Neuronal stem cell (in vitro differentiated cells): ENCODE results near the gene EPGN.

Experiments used
- DNase-seq: peaks from one replicate; pipeline ENCODE4 v3.0.0-alpha.2; 2013; ENCODE audit warnings: low spot score
- H2AFZ ChIP-seq: one replicate; pipeline ENCODE4 v1.6.1; 2013; ENCODE audit warnings: mild to moderate bottlenecking, low read length, inconsistent platforms
- H2AK5ac ChIP-seq: 2 replicates; pipeline ENCODE4 v1.6.1; 2013; ENCODE audit warnings: low read depth, mild to moderate bottlenecking, inconsistent platforms, low read length, moderate library complexity, mixed read lengths
- H2BK120ac ChIP-seq: 2 replicates; pipeline ENCODE4 v1.6.1; 2013; ENCODE audit warnings: low read depth, mild to moderate bottlenecking, inconsistent platforms, low read length, moderate library complexity, mixed read lengths
- H2BK12ac ChIP-seq: one replicate; pipeline ENCODE4 v1.6.1; 2013; ENCODE audit warnings: low read length, inconsistent platforms
- H2BK15ac ChIP-seq: 2 replicates; pipeline ENCODE4 v1.6.1; 2013; ENCODE audit warnings: mild to moderate bottlenecking, low read length, inconsistent platforms, mixed read lengths
- H2BK5ac ChIP-seq: one replicate; pipeline ENCODE4 v1.6.1; 2013; ENCODE audit warnings: inconsistent platforms, mild to moderate bottlenecking, low read length, moderate library complexity
- H3K14ac ChIP-seq: one replicate; pipeline ENCODE4 v1.6.1; 2013; ENCODE audit warnings: low read length, inconsistent platforms
- H3K18ac ChIP-seq: 2 replicates; pipeline ENCODE4 v1.6.1; 2013; ENCODE audit warnings: low read length, inconsistent platforms
- H3K23ac ChIP-seq: 2 replicates; pipeline ENCODE4 v1.6.1; 2013; ENCODE audit warnings: low read depth, mild to moderate bottlenecking, mixed read lengths, low read length, inconsistent platforms; ENCODE audit not compliant: poor library complexity
- H3K27ac ChIP-seq: replicated peaks from 3 replicates; pipeline ENCODE4 v1.5.1; 2013; ENCODE audit warnings: low read length, inconsistent platforms
- H3K27me3 ChIP-seq, 3 experiments: 2 replicates each; pipeline ENCODE4 v1.6.1; 2013; ENCODE audit warnings: low read length in 3 of 3, mild to moderate bottlenecking in 2 of 3, inconsistent platforms in 1 of 3, low read depth in 1 of 3, mixed read lengths in 1 of 3, moderate library complexity in 1 of 3; ENCODE audit not compliant: control insufficient read depth in 3 of 3, insufficient read depth in 3 of 3
- H3K36me3 ChIP-seq, 2 donors: replicated peaks in 1 of 2; 2 replicates each; pipeline ENCODE4 v1.6.1; 2013; ENCODE audit warnings: low read length in 2 of 2; ENCODE audit not compliant: control insufficient read depth in 2 of 2, insufficient read depth in 2 of 2
- H3K4ac ChIP-seq: 2 replicates; pipeline ENCODE4 v1.6.1; 2013; ENCODE audit warnings: inconsistent platforms, mild to moderate bottlenecking, low read length, moderate library complexity
- H3K4me1 ChIP-seq, 2 donors: 1 replicate in 1 of 2; 2 replicates in 1 of 2; pipeline ENCODE4 v1.6.1; 2013; ENCODE audit warnings: low read length in 2 of 2, low read depth in 1 of 2; ENCODE audit not compliant: control insufficient read depth in 2 of 2, insufficient read depth in 1 of 2
- H3K4me2 ChIP-seq: one replicate; pipeline ENCODE4 v1.6.1; 2013; ENCODE audit warnings: mild to moderate bottlenecking, low read length, inconsistent platforms; ENCODE audit not compliant: insufficient read depth, poor library complexity, severe bottlenecking
- H3K4me3 ChIP-seq, 2 donors: 2 replicates each; pipeline ENCODE4 v1.5.1; 2013; ENCODE audit warnings: low read length in 2 of 2, mild to moderate bottlenecking in 2 of 2, inconsistent platforms in 1 of 2, moderate library complexity in 1 of 2
- H3K79me1 ChIP-seq: one replicate; pipeline ENCODE4 v1.6.1; 2013; ENCODE audit warnings: low read depth, mild to moderate bottlenecking, inconsistent platforms, low read length, moderate library complexity
- H3K9ac ChIP-seq: one replicate; pipeline ENCODE4 v1.6.1; 2013; ENCODE audit warnings: mild to moderate bottlenecking, low read depth, low read length, inconsistent platforms; ENCODE audit not compliant: poor library complexity
- H3K9me3 ChIP-seq, 2 donors: replicated peaks in 1 of 2; 2 replicates each; pipeline versions ENCODE3 to v1.6.1; 2013; ENCODE audit warnings: low read length in 2 of 2, mild to moderate bottlenecking in 2 of 2, inconsistent platforms in 1 of 2, low read depth in 1 of 2, mixed read lengths in 1 of 2, moderate library complexity in 1 of 2; ENCODE audit not compliant: control insufficient read depth in 2 of 2, insufficient read depth in 1 of 2
- H4K8ac ChIP-seq: one replicate; pipeline ENCODE4 v1.6.1; 2013; ENCODE audit warnings: low read depth, mild to moderate bottlenecking, inconsistent platforms, low read length, moderate library complexity
- H4K91ac ChIP-seq: one replicate; pipeline ENCODE4 v1.6.1; 2013; ENCODE audit warnings: low read length, low read depth, mild to moderate bottlenecking, inconsistent platforms; ENCODE audit not compliant: poor library complexity
- WGBS, 2 donors: extraction: QIAGEN DNeasy Blood & Tissue Kit; methylation state at CpG; one replicate each; pipeline ENCODE4 v1.1.7; 2013; ENCODE audit warnings: missing lambda C conversion rate in 2 of 2, mixed read lengths in 1 of 2; ENCODE audit not compliant: insufficient read length in 2 of 2, insufficient replicate concordance in 1 of 2; ENCODE audit errors: extremely low coverage in 2 of 2; 5-methylcytosine and 5-hydroxymethylcytosine counted together

EPGN gene

DNA sequence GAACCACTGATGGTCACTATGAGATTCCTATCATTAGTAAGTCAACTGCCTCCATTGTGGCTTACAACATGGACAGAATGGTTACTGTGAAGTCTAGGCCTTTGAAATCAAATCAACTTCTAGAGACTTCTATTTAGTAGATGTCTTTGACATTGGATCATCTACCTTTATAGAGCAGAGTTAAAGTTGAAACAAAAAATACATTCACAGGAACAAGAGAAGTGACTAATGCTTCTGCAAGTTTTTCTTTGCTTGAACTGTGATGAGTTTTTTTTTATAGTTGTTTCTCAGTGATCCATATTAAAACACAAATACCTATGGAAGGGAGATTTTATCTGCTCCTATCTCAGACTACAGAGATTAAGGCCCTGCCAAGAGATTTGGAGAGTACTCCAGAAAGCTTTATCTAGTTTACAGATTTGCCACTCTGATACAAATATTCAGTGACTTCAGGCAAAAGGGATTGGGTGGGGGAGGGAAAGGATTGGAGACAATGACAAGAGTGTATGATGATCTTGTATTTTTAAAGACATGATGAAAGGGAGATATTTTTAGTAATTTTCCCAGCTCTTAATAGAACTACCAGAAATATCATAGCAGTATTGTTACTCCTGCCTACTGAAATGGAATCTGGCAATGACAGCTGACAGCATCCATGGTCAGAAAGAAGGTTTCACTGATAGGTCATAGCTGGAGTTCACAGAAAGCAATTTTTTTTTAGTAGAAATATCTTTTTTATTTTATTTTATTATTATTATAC is 16.0 kb upstream of the EPGN start:
- Histone ChIP-seq H3K79me1 (no peaks in the 10 kb centered on the region), H3K4me1 (peaks cover 0 to 5% of the 10 kb centered on the region in 2 donors), H3K4me2 (no peak overlapping the region), H3K9me3 (no peaks in the 10 kb centered on the region), H4K91ac (no peak overlapping the region), H3K4ac (no peak overlapping the region), H2AK5ac (no peak overlapping the region), H2BK5ac (no peak overlapping the region), H2AFZ (no peak overlapping the region), H3K4me3 (no peak overlapping the region), H3K18ac (no peak overlapping the region), H2BK15ac (no peak overlapping the region), H2BK12ac (no peak overlapping the region), H4K8ac (no peak overlapping the region), H3K14ac (no peak overlapping the region), H3K27ac (no peak overlapping the region), H3K23ac (no peak overlapping the region), H3K27me3 (no peaks in the 10 kb centered on the region), H3K9ac (no peak overlapping the region), H2BK120ac (no peak overlapping the region), H3K36me3 (no peaks in the 10 kb centered on the region)
- no peak for DNase-seq

DNA sequence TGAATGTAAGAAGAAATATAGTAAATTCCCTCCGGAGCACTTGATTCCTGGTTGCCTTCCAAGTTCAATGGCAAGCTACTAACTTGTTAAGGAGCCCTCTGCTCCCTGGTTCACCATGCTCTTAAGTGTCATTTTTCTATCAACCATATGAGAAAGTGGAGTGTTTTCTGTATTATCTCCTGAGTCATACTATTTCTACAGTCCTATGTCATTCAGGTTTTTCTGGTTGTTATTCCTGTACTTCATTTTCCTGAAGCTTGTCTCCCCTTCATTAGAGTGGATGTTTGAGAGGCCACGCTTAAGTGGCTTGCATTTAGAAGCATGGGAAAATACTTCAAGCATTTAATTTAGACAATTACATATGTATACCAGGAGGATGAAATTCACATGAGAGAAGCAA is 14.7 kb upstream of the EPGN start:
- no peak for DNase-seq
- H3K4ac ChIP-seq = no peak overlapping the region
- H4K91ac ChIP-seq = no peak overlapping the region
- H3K23ac ChIP-seq = no peak overlapping the region
- no peak overlapping the region for H2BK12ac ChIP-seq
- H3K4me3 ChIP-seq = no peak overlapping the region
- no CpG with 5 or more reads among the region's 2 CpGs for WGBS, 2 donors
- H3K18ac ChIP-seq = no peak overlapping the region
- no peak overlapping the region for H3K4me2 ChIP-seq
- H4K8ac ChIP-seq = no peak overlapping the region
- no peak overlapping the region for H2AFZ ChIP-seq
- no peak overlapping the region for H3K27ac ChIP-seq
- H3K9ac ChIP-seq = no peak overlapping the region
- H3K79me1 ChIP-seq = no peaks in the 10 kb centered on the region
- H2BK120ac ChIP-seq = no peak overlapping the region
- H2BK15ac ChIP-seq = no peak overlapping the region
- H3K4me1 ChIP-seq = peaks cover 0 to 5% of the 10 kb centered on the region in 2 donors
- H3K14ac ChIP-seq = no peak overlapping the region
- no peaks in the 10 kb centered on the region for H3K36me3 ChIP-seq
- no peak overlapping the region for H2BK5ac ChIP-seq
- H3K9me3 ChIP-seq = no peaks in the 10 kb centered on the region
- H3K27me3 ChIP-seq = no peaks in the 10 kb centered on the region
- H2AK5ac ChIP-seq = no peak overlapping the region

DNA sequence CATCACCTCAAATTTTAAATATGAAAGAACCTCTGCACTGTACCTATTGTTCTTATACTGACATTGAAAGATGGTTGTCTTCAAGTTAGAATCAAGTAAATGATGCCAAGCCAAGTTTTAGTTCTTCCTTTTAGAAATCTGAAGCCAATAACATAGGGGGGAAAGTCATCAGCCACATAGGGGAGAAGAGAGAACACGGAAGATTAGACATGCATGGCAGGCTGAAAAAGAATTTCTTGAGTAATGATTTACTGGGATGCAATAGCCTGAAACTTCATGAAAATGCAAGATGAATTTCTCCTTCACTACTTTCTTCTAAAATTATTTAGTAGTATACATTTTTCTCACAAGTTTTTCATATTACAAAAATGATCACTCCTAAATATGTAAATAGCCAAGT is 13.6 kb upstream of the EPGN start:
- H3K4ac ChIP-seq = no peak overlapping the region
- peaks cover 0 to 5% of the 10 kb centered on the region in 2 donors for H3K4me1 ChIP-seq
- H2BK15ac ChIP-seq = no peak overlapping the region
- DNase-seq = no peak
- no peak overlapping the region for H3K4me2 ChIP-seq
- H3K79me1 ChIP-seq = no peaks in the 10 kb centered on the region
- H2AFZ ChIP-seq = no peak overlapping the region
- no peaks in the 10 kb centered on the region for H3K27me3 ChIP-seq
- no peak overlapping the region for H2BK120ac ChIP-seq
- no peak overlapping the region for H3K9ac ChIP-seq
- H2BK5ac ChIP-seq = no peak overlapping the region
- H3K27ac ChIP-seq = no peak overlapping the region
- no peak overlapping the region for H3K4me3 ChIP-seq
- H3K18ac ChIP-seq = no peak overlapping the region
- no peaks in the 10 kb centered on the region for H3K36me3 ChIP-seq
- H2AK5ac ChIP-seq = no peak overlapping the region
- H2BK12ac ChIP-seq = no peak overlapping the region
- H3K23ac ChIP-seq = no peak overlapping the region
- no peak overlapping the region for H4K8ac ChIP-seq
- WGBS, 2 donors = no CpG with 5 or more reads among the region's 1 CpG
- H3K9me3 ChIP-seq = no peaks in the 10 kb centered on the region
- H3K14ac ChIP-seq = no peak overlapping the region
- H4K91ac ChIP-seq = no peak overlapping the region

DNA sequence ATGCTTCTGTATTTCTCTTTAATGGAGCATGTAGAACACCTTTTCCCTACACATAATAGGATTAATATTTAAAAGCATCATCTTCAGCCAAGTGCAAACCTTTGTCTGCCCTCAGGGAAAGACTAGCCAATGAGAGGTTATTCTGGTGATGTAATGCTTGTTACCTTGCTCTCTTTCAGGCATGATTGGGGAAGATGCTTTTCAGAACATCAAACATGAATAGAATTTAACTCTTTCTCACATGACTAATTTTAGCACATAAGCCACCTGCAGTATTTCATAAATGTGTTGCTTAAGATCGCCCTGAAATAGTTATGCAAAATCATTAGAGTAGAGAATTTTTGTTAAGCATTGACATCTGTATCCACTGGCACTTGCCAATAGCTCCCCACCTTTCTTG is 10.7 kb upstream of the EPGN start:
- no peak overlapping the region for H3K14ac ChIP-seq
- no peak overlapping the region for H2BK12ac ChIP-seq
- DNase-seq = no peak
- H2BK5ac ChIP-seq = no peak overlapping the region
- H2BK15ac ChIP-seq = no peak overlapping the region
- peaks cover 0 to 5% of the 10 kb centered on the region in 2 donors for H3K4me1 ChIP-seq
- H2AFZ ChIP-seq = no peak overlapping the region
- no peak overlapping the region for H3K18ac ChIP-seq
- WGBS, 2 donors = no CpG with 5 or more reads among the region's 1 CpG
- no peaks in the 10 kb centered on the region for H3K9me3 ChIP-seq
- no peak overlapping the region for H3K4ac ChIP-seq
- H3K27ac ChIP-seq = no peak overlapping the region
- no peak overlapping the region for H3K4me2 ChIP-seq
- no peaks in the 10 kb centered on the region for H3K36me3 ChIP-seq
- no peak overlapping the region for H3K4me3 ChIP-seq
- H3K27me3 ChIP-seq = no peaks in the 10 kb centered on the region
- H3K9ac ChIP-seq = no peak overlapping the region
- H3K23ac ChIP-seq = no peak overlapping the region
- H2BK120ac ChIP-seq = no peak overlapping the region
- no peak overlapping the region for H4K8ac ChIP-seq
- no peak overlapping the region for H4K91ac ChIP-seq
- H3K79me1 ChIP-seq = no peaks in the 10 kb centered on the region
- no peak overlapping the region for H2AK5ac ChIP-seq
